ENCODE results near the gene ARMC2. TPM values are rescaled to one million over a fixed set of nuclear protein-coding genes. Genes with fewer than 3 reads are reported as not detected.

The ARMC2 gene
- total RNA-seq, 2 donors from 2014 or later = 0.66 to 1.6 TPM

GRCh38 chr6:108952776-108953486 lies 104.7 kb downstream of the ARMC2 start:
- no peak for TF ChIP-seq POLR2A (IDR thresholded peaks at IDR 0.05)
- no peak for TF ChIP-seq CTCF (IDR thresholded peaks at IDR 0.05)
- WGBS, 2 donors = 81 to 82% methylated on average over 14 to 27 of the region's 27 CpGs
- H3K27ac ChIP-seq = no peak overlapping the region
- H3K36me3 ChIP-seq (replicated peaks in 1 of 2; ENCODE audit: insufficient read depth in 1 of 2, low read depth in 2 of 2) = no peaks in the 10 kb centered on the region
- intact Hi-C loops (cut with DNase I) = no loop called here
- H3K27me3 ChIP-seq = no peaks in the 10 kb centered on the region
- ATAC-seq (no peak), DNase-seq (no peak)
- no peak overlapping the region for H3K4me3 ChIP-seq
- H3K4me1 ChIP-seq = peaks cover 9% of the 10 kb centered on the region
- no peaks in the 10 kb centered on the region for H3K9me3 ChIP-seq

DNA sequence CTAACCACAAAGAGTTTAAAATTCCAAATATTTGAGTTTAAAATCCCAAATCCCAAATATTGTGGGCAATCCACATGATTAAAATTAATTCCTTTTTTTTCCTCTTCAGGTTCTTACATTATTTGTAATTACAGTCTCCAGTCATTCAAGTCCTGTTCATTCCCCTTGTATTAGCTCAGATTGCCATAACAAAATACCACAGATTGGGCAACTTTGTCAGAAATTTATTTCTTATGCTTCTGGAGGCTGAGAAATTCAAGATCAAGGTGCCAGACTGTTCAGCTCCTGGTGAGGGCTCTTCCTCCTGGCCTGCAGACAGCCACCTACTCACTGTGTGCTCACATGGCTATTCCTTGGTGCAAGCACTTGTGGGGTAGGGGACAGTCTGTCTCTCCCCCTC lies 105.5 kb downstream of the ARMC2 start:
- Histone ChIP-seq H3K4me1 (peaks cover 1% of the 10 kb centered on the region), H3K27ac (no peak overlapping the region), H3K4me3 (no peak overlapping the region), H3K36me3 (replicated peaks in 1 of 2; ENCODE audit: insufficient read depth in 1 of 2, low read depth in 2 of 2) (no peaks in the 10 kb centered on the region), H3K9me3 (no peaks in the 10 kb centered on the region), H3K27me3 (no peaks in the 10 kb centered on the region)
- no peak for TF ChIP-seq POLR2A (IDR thresholded peaks at IDR 0.05)
- TF ChIP-seq CTCF (IDR thresholded peaks at IDR 0.05) = no peak
- intact Hi-C loops (cut with DNase I) = no loop called here
- DNase-seq (no peak), ATAC-seq (no peak)

GRCh38 chr6:108955329-108955949 lies 107.2 kb downstream of the ARMC2 start:
- H3K36me3 ChIP-seq (replicated peaks in 1 of 2; ENCODE audit: insufficient read depth in 1 of 2, low read depth in 2 of 2) = no peaks in the 10 kb centered on the region
- H3K27me3 ChIP-seq = no peaks in the 10 kb centered on the region
- ATAC-seq = no peak
- no peak for DNase-seq
- no peaks in the 10 kb centered on the region for H3K4me1 ChIP-seq
- H3K9me3 ChIP-seq = no peaks in the 10 kb centered on the region
- 78 to 83% methylated on average over 15 of the region's 15 CpGs for WGBS, 2 donors
- H3K27ac ChIP-seq = no peak overlapping the region
- H3K4me3 ChIP-seq = no peak overlapping the region
- intact Hi-C loops (cut with DNase I) = no loop called here
- TF ChIP-seq POLR2A (IDR thresholded peaks at IDR 0.05) = no peak
- TF ChIP-seq CTCF (IDR thresholded peaks at IDR 0.05) = no peak

DNA sequence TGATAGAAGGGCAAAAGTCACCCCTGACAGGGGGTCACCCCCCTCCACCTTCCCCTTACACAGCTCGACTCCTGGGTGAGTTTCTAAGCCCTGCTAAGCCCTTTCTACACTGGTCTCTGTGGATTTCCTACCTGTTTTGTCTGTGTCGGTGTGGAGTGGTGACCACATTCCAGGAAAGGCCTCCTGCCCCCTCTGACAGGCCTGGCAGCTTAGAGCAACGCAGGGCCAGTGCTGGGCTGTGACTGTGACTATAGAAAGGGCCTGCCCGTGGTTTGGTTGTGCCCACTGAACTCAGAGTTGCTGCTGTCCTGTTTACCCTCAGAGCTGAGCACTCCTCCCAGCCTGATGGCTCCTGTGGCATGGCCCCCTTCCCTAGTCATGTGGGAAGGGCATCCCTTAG lies 109.0 kb downstream of the ARMC2 start:
- Histone ChIP-seq H3K4me3 (no peak overlapping the region), H3K27me3 (no peaks in the 10 kb centered on the region), H3K36me3 (replicated peaks in 1 of 2; ENCODE audit: insufficient read depth in 1 of 2, low read depth in 2 of 2) (no peaks in the 10 kb centered on the region), H3K9me3 (no peaks in the 10 kb centered on the region), H3K27ac (no peak overlapping the region), H3K4me1 (no peaks in the 10 kb centered on the region)
- ATAC-seq (no peak), DNase-seq (no peak)
- TF ChIP-seq CTCF (IDR thresholded peaks at IDR 0.05) = no peak
- no peak for TF ChIP-seq POLR2A (IDR thresholded peaks at IDR 0.05)
- intact Hi-C loops (cut with DNase I) = no loop called here
- WGBS, 2 donors = 83 to 84% methylated on average over 4 of the region's 4 CpGs
